Activated gamma-delta T cell treated with anti-CD3 and anti-CD28 coated beads, Interleukin-2, amount 50 U/mL, for 16 hours (primary cell): Measurements from ENCODE around the gene EEF1A1.
"Not testable (repeated sequence)": the region's sequence is repeated elsewhere in the genome, so short reads cannot be mapped to it uniquely, and the experiment has no call there.

ENCODE experiments used
- DNase-seq: peaks from one replicate; pipeline ENCODE4 v3.0.0-alpha.2; 2020; ENCODE audit warnings: low read depth

Gene EEF1A1

GRCh38 chr6:73520688-73521350 lies at the start of gene EEF1A1:
EEF1A1 (minus strand) TSS chr6:73521032; CDS start chr6:73520026, 1,006 bp downstream.
- peak; percentile 100 for DNase-seq

- DNase-seq = no peak
These were observed 48.3 kb upstream of the EEF1A1 start for GRCh38 chr6:73569121-73569520.

- no peak for DNase-seq
These were observed 46.2 kb upstream of the EEF1A1 start for GRCh38 chr6:73566954-73567591.

- DNase-seq = not testable (repeated sequence)
These were observed 45.6 kb upstream of the EEF1A1 start for GRCh38 chr6:73566486-73566871.

GRCh38 chr6:73565767-73566485 lies 45.1 kb upstream of the EEF1A1 start:
- DNase-seq = no peak

- no peak for DNase-seq
These were observed 43.9 kb upstream of the EEF1A1 start for GRCh38 chr6:73564578-73565345.

GRCh38 chr6:73562558-73562957 lies 41.7 kb upstream of the EEF1A1 start:
- DNase-seq = no peak

GRCh38 chr6:73560853-73561407 lies 40.1 kb upstream of the EEF1A1 start:
- DNase-seq = no peak

GRCh38 chr6:73560182-73560732 lies 39.4 kb upstream of the EEF1A1 start:
- no peak for DNase-seq

GRCh38 chr6:73559399-73559794 lies 38.6 kb upstream of the EEF1A1 start:
- DNase-seq = not testable (repeated sequence)

GRCh38 chr6:73558624-73559398 lies 38.0 kb upstream of the EEF1A1 start:
- no peak for DNase-seq

- DNase-seq = no peak
These were observed 36.0 kb upstream of the EEF1A1 start for GRCh38 chr6:73556836-73557235.

GRCh38 chr6:73555380-73555949 lies 34.6 kb upstream of the EEF1A1 start:
- DNase-seq = not testable (repeated sequence)

GRCh38 chr6:73551115-73551514 lies 30.3 kb upstream of the EEF1A1 start:
- DNase-seq = not testable (repeated sequence)

- DNase-seq = no peak
These were observed 27.9 kb upstream of the EEF1A1 start for GRCh38 chr6:73548458-73549446.

GRCh38 chr6:73547036-73547435 lies 26.2 kb upstream of the EEF1A1 start:
- DNase-seq = no peak

- DNase-seq = no peak
These were observed 22.1 kb upstream of the EEF1A1 start for GRCh38 chr6:73542891-73543290.

- not testable (repeated sequence) for DNase-seq
These were observed 21.6 kb upstream of the EEF1A1 start for GRCh38 chr6:73542481-73542880.

GRCh38 chr6:73538116-73538779 lies 17.4 kb upstream of the EEF1A1 start:
- no peak for DNase-seq
